ENCODE data around the gene PTTG1IP. TPM values are rescaled to one million over a fixed set of nuclear protein-coding genes. Genes with fewer than 3 reads are reported as not detected.

Gene PTTG1IP
- polyA plus RNA-seq, 1 donor (not counting 4 experiments of a cell fraction or from before 2014, with no cell fraction given), result 132 TPM

- Histone ChIP-seq H3K4me1 (ENCODE audit: control insufficient read depth, extremely low read depth, insufficient read depth, low read length) (no peaks in the 10 kb centered on the region), H3K27ac (ENCODE audit: control insufficient read depth, insufficient read depth, low read length) (no peak overlapping the region), H3K36me3 (ENCODE audit: control insufficient read depth in 2 of 2, extremely low read depth in 1 of 2, insufficient read depth in 2 of 2, low read length in 2 of 2) (no peaks in the 10 kb centered on the region), H3K9me1 (ENCODE audit: control insufficient read depth, extremely low read depth, insufficient read depth, low read length) (no peaks in the 10 kb centered on the region), H2AFZ (ENCODE audit: control insufficient read depth, low read length) (no peak overlapping the region), H3K4me3 (ENCODE audit: control insufficient read depth in 2 of 3, extremely low read depth in 1 of 3, insufficient read depth in 2 of 3, low read depth in 1 of 3, low read length in 3 of 3) (no peak overlapping the region), H3K9ac (ENCODE audit: control insufficient read depth, extremely low read depth, insufficient read depth, low read length) (no peak overlapping the region), H3K79me2 (ENCODE audit: control insufficient read depth, insufficient read depth, low read length) (no peaks in the 10 kb centered on the region), H3K4me2 (ENCODE audit: control insufficient read depth, extremely low read depth, insufficient read depth, low read depth, low read length) (no peak overlapping the region), H4K20me1 (ENCODE audit: control insufficient read depth, extremely low read depth, insufficient read depth, low read length) (no peaks in the 10 kb centered on the region), H3K9me3 (ENCODE audit: control insufficient read depth, low read depth, low read length) (no peaks in the 10 kb centered on the region), H3K27me3 (ENCODE audit: control insufficient read depth, extremely low read depth, insufficient read depth, low read length) (peaks cover 46% of the 10 kb centered on the region)
- TF ChIP-seq CTCF (optimal IDR thresholded peaks at IDR 0.05 in 1 of 3, IDR thresholded peaks at IDR 0.05 in 1 of 3, conservative IDR thresholded peaks at IDR 0.05 in 1 of 3; ENCODE audit: extremely low read depth in 1 of 3, insufficient read depth in 2 of 3, low read length in 3 of 3) (no peak), EZH2 (IDR thresholded peaks at IDR 0.05; ENCODE audit: low read length) (no peak)
- dilution Hi-C loops (cut with MboI; ENCODE audit: extremely low pct_ligation_motif_present, low sequenced_read_pairs), result no loop called here
- FAIRE-seq (no peak), DNase-seq (ENCODE audit: low read depth, low spot score) (no peak)
Measured at GRCh38 chr21:44901391-44902074, 28.0 kb upstream of the PTTG1IP start.

- Histone ChIP-seq H3K27ac (ENCODE audit: control insufficient read depth, insufficient read depth, low read length) (no peak overlapping the region), H3K9me1 (ENCODE audit: control insufficient read depth, extremely low read depth, insufficient read depth, low read length) (no peaks in the 10 kb centered on the region), H3K9me3 (ENCODE audit: control insufficient read depth, low read depth, low read length) (no peaks in the 10 kb centered on the region), H2AFZ (ENCODE audit: control insufficient read depth, low read length) (no peak overlapping the region), H3K36me3 (ENCODE audit: control insufficient read depth in 2 of 2, extremely low read depth in 1 of 2, insufficient read depth in 2 of 2, low read length in 2 of 2) (no peaks in the 10 kb centered on the region), H4K20me1 (ENCODE audit: control insufficient read depth, extremely low read depth, insufficient read depth, low read length) (no peaks in the 10 kb centered on the region), H3K27me3 (ENCODE audit: control insufficient read depth, extremely low read depth, insufficient read depth, low read length) (peaks cover 41% of the 10 kb centered on the region), H3K4me3 (ENCODE audit: control insufficient read depth in 2 of 3, extremely low read depth in 1 of 3, insufficient read depth in 2 of 3, low read depth in 1 of 3, low read length in 3 of 3) (no peak overlapping the region), H3K4me1 (ENCODE audit: control insufficient read depth, extremely low read depth, insufficient read depth, low read length) (no peaks in the 10 kb centered on the region), H3K79me2 (ENCODE audit: control insufficient read depth, insufficient read depth, low read length) (no peaks in the 10 kb centered on the region), H3K9ac (ENCODE audit: control insufficient read depth, extremely low read depth, insufficient read depth, low read length) (no peak overlapping the region), H3K4me2 (ENCODE audit: control insufficient read depth, extremely low read depth, insufficient read depth, low read depth, low read length) (no peak overlapping the region)
- TF ChIP-seq CTCF (optimal IDR thresholded peaks at IDR 0.05 in 1 of 3, IDR thresholded peaks at IDR 0.05 in 1 of 3, conservative IDR thresholded peaks at IDR 0.05 in 1 of 3; ENCODE audit: extremely low read depth in 1 of 3, insufficient read depth in 2 of 3, low read length in 3 of 3), result no peak
- no peak for TF ChIP-seq EZH2 (IDR thresholded peaks at IDR 0.05; ENCODE audit: low read length)
- DNase-seq (ENCODE audit: low read depth, low spot score), result no peak
- dilution Hi-C loops (cut with MboI; ENCODE audit: extremely low pct_ligation_motif_present, low sequenced_read_pairs), result no loop called here
- no peak for FAIRE-seq
Measured at GRCh38 chr21:44900559-44901251, 27.2 kb upstream of the PTTG1IP start.
